WTC11 (cell line): ENCODE measurements around the gene SOCS7. TPM values are rescaled to one million over a fixed set of nuclear protein-coding genes. Genes with fewer than 3 reads are reported as not detected.

Experiments used
- ATAC-seq: fragments of 200-7000 bp; cut with Tn5 transposase; 2 replicates; pipeline ENCODE4 v1.10.0; 2021; ENCODE audit warnings: mild to moderate bottlenecking, moderate library complexity
- CTCF ChIA-PET: fragments of 300-600 bp; sonication (Branson Sonifier 250); formaldehyde crosslinking; loops from one replicate; lab custom pipeline; 2021; ENCODE audit warnings: antibody characterized with exemption; lab: Charles Lee
- POLR2A ChIA-PET: fragments of 350-600 bp; sonication (Branson Sonifier 250); formaldehyde crosslinking; loops from one replicate; lab custom pipeline; 2021; ENCODE audit warnings: antibody characterized with exemption; lab: Charles Lee
- DNase-seq: peaks from one replicate; pipeline ENCODE4 v3.0.0; 2021; ENCODE audit warnings: low spot score
- H3K27ac Mint-ChIP-seq: 2 replicates; pipeline ENCODE4 v1.8.0; 2021; ENCODE audit warnings: mixed read lengths
- H3K27me3 Mint-ChIP-seq: 2 replicates; pipeline ENCODE4 v1.8.0; 2021; ENCODE audit warnings: low read depth, mild to moderate bottlenecking, moderate library complexity, mixed read lengths
- H3K36me3 Mint-ChIP-seq: 2 replicates; pipeline ENCODE4 v1.8.0; 2021; ENCODE audit warnings: mixed read lengths
- H3K4me1 Mint-ChIP-seq: 2 replicates; pipeline ENCODE4 v1.8.0; 2022; ENCODE audit warnings: mixed read lengths
- H3K4me3 Mint-ChIP-seq: 2 replicates; pipeline ENCODE4 v1.8.0; 2021; ENCODE audit warnings: mild to moderate bottlenecking, moderate library complexity, mixed read lengths
- H3K9me3 Mint-ChIP-seq: 2 replicates; pipeline ENCODE4 v1.8.0; 2021; ENCODE audit warnings: mixed read lengths
- AR ChIP-seq: fragments of 250-450 bp; sonication (Bioruptor Pico); IDR thresholded peaks from 2 replicates; pipeline ENCODE4 v1.9.0; 2021; ENCODE audit warnings: mild to moderate bottlenecking
- ARID4B ChIP-seq: sonication (generic); formaldehyde crosslinking; IDR thresholded peaks from 2 replicates; pipeline ENCODE4 v1.8.0; 2023; ENCODE audit warnings: missing genetic modification reagents, mild to moderate bottlenecking, borderline replicate concordance
- ATF2 ChIP-seq: sonication (generic); formaldehyde crosslinking; IDR thresholded peaks from 2 replicates; pipeline ENCODE4 v1.8.1; 2022; ENCODE audit warnings: low read depth, missing genetic modification reagents, borderline replicate concordance
- EMX1 ChIP-seq: fragments of 250-450 bp; sonication (Bioruptor Pico); IDR thresholded peaks from 2 replicates; pipeline ENCODE4 v1.8.0; 2021; ENCODE audit warnings: mild to moderate bottlenecking
- MAX ChIP-seq: sonication (generic); formaldehyde crosslinking; IDR thresholded peaks from 2 replicates; pipeline ENCODE4 v1.8.0; 2022; ENCODE audit warnings: mild to moderate bottlenecking, missing genetic modification reagents
- USF1 ChIP-seq: sonication (generic); formaldehyde crosslinking; IDR thresholded peaks from 2 replicates; pipeline ENCODE4 v1.8.0; 2022; ENCODE audit warnings: mild to moderate bottlenecking, missing genetic modification reagents
- ZBTB21 ChIP-seq: sonication (generic); formaldehyde crosslinking; IDR thresholded peaks from 2 replicates; pipeline ENCODE4 v1.8.1; 2023; ENCODE audit warnings: mild to moderate bottlenecking, missing genetic modification reagents, borderline replicate concordance
- ZSCAN18 ChIP-seq: fragments of 250-450 bp; sonication (Bioruptor Pico); IDR thresholded peaks from 2 replicates; pipeline ENCODE4 v2.1.2; 2022; ENCODE audit warnings: mild to moderate bottlenecking, moderate library complexity
- total RNA-seq: library from RNA; stranded (reverse); gene quantifications from 3 replicates; pipeline ENCODE4 v1.2.3, GENCODE V29; 2021

The SOCS7 gene
- total RNA-seq, 1 experiment from 2014 or later, result 33.6 TPM

- no peak for TF ChIP-seq USF1 (CRISPR knock-in tag)
- TF ChIP-seq ARID4B (CRISPR knock-in tag), result no peak
- TF ChIP-seq ZBTB21 (CRISPR knock-in tag), result no peak
- TF ChIP-seq MAX (CRISPR knock-in tag), result no peak
- TF ChIP-seq ZSCAN18 (CRISPR knock-in tag), result no peak
- TF ChIP-seq EMX1 (CRISPR knock-in tag), result no peak
These were observed 65.7 kb downstream of the SOCS7 start (continued) for GRCh38 chr17:38417210-38417951.

GRCh38 chr17:38418062-38418692 lies 66.5 kb downstream of the SOCS7 start:
- ChIA-PET POLR2A (interaction anchor here (0.6 to 5.4 kb wide), 3 partner anchors 10 to 115 kb away, joined by 3 to 26 read pairs (median 4); partner anchors contain the start of gene ARHGAP23), CTCF (interaction anchor here (0.6 to 9.5 kb wide), 12 partner anchors 23 to 1059 kb away, joined by 3 to 222 read pairs (median 3); no protein-coding TSS in a partner anchor)
- H3K27ac Mint-ChIP-seq, result no peak overlapping the region
- ATAC-seq, result no peak
- DNase-seq, result no peak
- peaks cover 38% of the 10 kb centered on the region for H3K27me3 Mint-ChIP-seq
- H3K4me3 Mint-ChIP-seq, result peak overlapping the region; percentile 86
- H3K36me3 Mint-ChIP-seq, result no peaks in the 10 kb centered on the region
- H3K9me3 Mint-ChIP-seq, result no peaks in the 10 kb centered on the region
- H3K4me1 Mint-ChIP-seq, result peaks cover 63% of the 10 kb centered on the region
- TF ChIP-seq ATF2 (CRISPR knock-in tag), result no peak
- TF ChIP-seq AR (CRISPR knock-in tag), result 0 out of 2 replicates have a peak, but pooled peaks have one; percentile 18
